K562 (cell line): Measurements from ENCODE around the gene MGAT4B. TPM values are rescaled to one million over a fixed set of nuclear protein-coding genes. Genes with fewer than 3 reads are reported as not detected.

ENCODE experiments used
- CEBPB ChIP-seq: fragments of 450-650 bp; IDR thresholded peaks from 2 replicates; pipeline ENCODE4 v1.6.1; 2016; ENCODE audit warnings: missing genetic modification characterization, missing compliant biosample characterization
- PHTF2 ChIP-seq: fragments of 250-450 bp; sonication (Bioruptor Pico); IDR thresholded peaks from 2 replicates; pipeline ENCODE4 v1.5.0; 2021; ENCODE audit warnings: mild to moderate bottlenecking
- TSC22D4 ChIP-seq: fragments of 450-650 bp; IDR thresholded peaks from 2 replicates; pipeline ENCODE4 v1.6.1; 2016; ENCODE audit warnings: missing genetic modification characterization, missing biosample characterization, control low read depth
- ZBED1 ChIP-seq: IDR thresholded peaks from 2 replicates; pipeline ENCODE4 v1.6.1; 2014
- polyA plus RNA-seq, 8 experiments: library from polyadenylated mRNA; depleted of rRNA in 4 of 8; stranded (reverse) in 5 of 8; unstranded in 3 of 8; fragments of >200 nt; fragmentation: Nextera tagmentation in 2 of 8; fragmentation: Illumina TruSeq in 1 of 8; extraction: Ambion mirVana in 2 of 8; extraction: Trizol in 1 of 8; gene quantifications; 2 replicates each; pipeline versions ENCODE4 v1.2.1 to v1.2.3, GENCODE V29; 2011 to 2014; ENCODE audit warnings: inconsistent platforms in 1 of 8, missing spikeins in 1 of 8
- total RNA-seq, 7 experiments: library from RNA; depleted of rRNA in 6 of 7; stranded (reverse); fragments of >200 nt in 6 of 7; fragmentation: Illumina TruSeq in 2 of 7; extraction: Trizol in 2 of 7; gene quantifications; 2 replicates each; pipeline versions ENCODE4 v1.2.1 to v1.2.3, GENCODE V29; 2011 to 2021; ENCODE audit warnings: low replicate concordance in 1 of 7
- TF ChIP-seq, protein P1 (sequence below): sonication (generic); formaldehyde crosslinking; IDR thresholded peaks from 2 replicates; pipeline ENCODE4 v1.8.0; 2022; ENCODE audit warnings: missing genetic modification reagents, mild to moderate bottlenecking, borderline replicate concordance
- TF ChIP-seq, protein P2 (sequence below): sonication (generic); formaldehyde crosslinking; IDR thresholded peaks from 2 replicates; pipeline ENCODE4 v1.8.1; 2023; ENCODE audit warnings: missing genetic modification reagents, mild to moderate bottlenecking, borderline replicate concordance
- TF ChIP-seq, protein P3 (sequence below): fragments of 250-450 bp; sonication (Bioruptor Pico); IDR thresholded peaks from 2 replicates; pipeline ENCODE4 v1.5.0; 2022; ENCODE audit warnings: mild to moderate bottlenecking
- TF ChIP-seq, protein P4 (sequence below): fragments of 450-650 bp; IDR thresholded peaks from 2 replicates; pipeline ENCODE4 v1.6.1; 2016; ENCODE audit warnings: antibody characterized with exemption

Gene MGAT4B
- total and polyA plus RNA-seq, 9 of the 15 experiments (the other 6 are each of a cell fraction or from before 2014, with no cell fraction given), result 0.34 to 133 (median 75.4) TPM

DNA sequence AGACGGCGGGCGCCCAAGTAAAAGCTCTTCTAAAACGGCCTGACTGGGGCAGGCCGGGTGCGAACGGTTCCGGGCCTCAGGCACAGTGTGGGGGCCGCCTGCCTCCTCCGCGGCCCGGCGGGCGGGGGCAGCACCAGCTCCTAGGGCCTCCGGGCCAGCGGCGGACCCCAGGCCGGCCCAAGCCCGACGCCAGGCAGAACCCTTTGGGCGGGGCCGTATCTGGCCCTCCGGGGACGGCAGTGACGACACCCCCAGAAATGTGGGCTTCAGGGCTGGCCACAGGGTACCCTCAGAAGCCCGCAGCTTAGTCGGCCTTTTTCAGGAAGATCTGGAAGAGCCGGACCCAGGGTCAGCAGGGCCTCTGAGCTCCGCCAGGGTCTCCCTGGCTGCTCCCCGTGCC is 8.9 kb downstream of the MGAT4B start (continued):
- TF ChIP-seq, protein P1, sequence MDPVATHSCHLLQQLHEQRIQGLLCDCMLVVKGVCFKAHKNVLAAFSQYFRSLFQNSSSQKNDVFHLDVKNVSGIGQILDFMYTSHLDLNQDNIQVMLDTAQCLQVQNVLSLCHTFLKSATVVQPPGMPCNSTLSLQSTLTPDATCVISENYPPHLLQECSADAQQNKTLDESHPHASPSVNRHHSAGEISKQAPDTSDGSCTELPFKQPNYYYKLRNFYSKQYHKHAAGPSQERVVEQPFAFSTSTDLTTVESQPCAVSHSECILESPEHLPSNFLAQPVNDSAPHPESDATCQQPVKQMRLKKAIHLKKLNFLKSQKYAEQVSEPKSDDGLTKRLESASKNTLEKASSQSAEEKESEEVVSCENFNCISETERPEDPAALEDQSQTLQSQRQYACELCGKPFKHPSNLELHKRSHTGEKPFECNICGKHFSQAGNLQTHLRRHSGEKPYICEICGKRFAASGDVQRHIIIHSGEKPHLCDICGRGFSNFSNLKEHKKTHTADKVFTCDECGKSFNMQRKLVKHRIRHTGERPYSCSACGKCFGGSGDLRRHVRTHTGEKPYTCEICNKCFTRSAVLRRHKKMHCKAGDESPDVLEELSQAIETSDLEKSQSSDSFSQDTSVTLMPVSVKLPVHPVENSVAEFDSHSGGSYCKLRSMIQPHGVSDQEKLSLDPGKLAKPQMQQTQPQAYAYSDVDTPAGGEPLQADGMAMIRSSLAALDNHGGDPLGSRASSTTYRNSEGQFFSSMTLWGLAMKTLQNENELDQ (CRISPR knock-in tag), result no peak
- no peak for TF ChIP-seq TSC22D4 (tag)
- TF ChIP-seq, protein P2, sequence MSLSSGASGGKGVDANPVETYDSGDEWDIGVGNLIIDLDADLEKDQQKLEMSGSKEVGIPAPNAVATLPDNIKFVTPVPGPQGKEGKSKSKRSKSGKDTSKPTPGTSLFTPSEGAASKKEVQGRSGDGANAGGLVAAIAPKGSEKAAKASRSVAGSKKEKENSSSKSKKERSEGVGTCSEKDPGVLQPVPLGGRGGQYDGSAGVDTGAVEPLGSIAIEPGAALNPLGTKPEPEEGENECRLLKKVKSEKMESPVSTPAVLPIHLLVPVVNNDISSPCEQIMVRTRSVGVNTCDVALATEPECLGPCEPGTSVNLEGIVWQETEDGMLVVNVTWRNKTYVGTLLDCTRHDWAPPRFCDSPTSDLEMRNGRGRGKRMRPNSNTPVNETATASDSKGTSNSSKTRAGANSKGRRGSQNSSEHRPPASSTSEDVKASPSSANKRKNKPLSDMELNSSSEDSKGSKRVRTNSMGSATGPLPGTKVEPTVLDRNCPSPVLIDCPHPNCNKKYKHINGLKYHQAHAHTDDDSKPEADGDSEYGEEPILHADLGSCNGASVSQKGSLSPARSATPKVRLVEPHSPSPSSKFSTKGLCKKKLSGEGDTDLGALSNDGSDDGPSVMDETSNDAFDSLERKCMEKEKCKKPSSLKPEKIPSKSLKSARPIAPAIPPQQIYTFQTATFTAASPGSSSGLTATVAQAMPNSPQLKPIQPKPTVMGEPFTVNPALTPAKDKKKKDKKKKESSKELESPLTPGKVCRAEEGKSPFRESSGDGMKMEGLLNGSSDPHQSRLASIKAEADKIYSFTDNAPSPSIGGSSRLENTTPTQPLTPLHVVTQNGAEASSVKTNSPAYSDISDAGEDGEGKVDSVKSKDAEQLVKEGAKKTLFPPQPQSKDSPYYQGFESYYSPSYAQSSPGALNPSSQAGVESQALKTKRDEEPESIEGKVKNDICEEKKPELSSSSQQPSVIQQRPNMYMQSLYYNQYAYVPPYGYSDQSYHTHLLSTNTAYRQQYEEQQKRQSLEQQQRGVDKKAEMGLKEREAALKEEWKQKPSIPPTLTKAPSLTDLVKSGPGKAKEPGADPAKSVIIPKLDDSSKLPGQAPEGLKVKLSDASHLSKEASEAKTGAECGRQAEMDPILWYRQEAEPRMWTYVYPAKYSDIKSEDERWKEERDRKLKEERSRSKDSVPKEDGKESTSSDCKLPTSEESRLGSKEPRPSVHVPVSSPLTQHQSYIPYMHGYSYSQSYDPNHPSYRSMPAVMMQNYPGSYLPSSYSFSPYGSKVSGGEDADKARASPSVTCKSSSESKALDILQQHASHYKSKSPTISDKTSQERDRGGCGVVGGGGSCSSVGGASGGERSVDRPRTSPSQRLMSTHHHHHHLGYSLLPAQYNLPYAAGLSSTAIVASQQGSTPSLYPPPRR (CRISPR knock-in tag), result no peak
- no peak for TF ChIP-seq PHTF2 (CRISPR knock-in tag)
- TF ChIP-seq, protein P3, sequence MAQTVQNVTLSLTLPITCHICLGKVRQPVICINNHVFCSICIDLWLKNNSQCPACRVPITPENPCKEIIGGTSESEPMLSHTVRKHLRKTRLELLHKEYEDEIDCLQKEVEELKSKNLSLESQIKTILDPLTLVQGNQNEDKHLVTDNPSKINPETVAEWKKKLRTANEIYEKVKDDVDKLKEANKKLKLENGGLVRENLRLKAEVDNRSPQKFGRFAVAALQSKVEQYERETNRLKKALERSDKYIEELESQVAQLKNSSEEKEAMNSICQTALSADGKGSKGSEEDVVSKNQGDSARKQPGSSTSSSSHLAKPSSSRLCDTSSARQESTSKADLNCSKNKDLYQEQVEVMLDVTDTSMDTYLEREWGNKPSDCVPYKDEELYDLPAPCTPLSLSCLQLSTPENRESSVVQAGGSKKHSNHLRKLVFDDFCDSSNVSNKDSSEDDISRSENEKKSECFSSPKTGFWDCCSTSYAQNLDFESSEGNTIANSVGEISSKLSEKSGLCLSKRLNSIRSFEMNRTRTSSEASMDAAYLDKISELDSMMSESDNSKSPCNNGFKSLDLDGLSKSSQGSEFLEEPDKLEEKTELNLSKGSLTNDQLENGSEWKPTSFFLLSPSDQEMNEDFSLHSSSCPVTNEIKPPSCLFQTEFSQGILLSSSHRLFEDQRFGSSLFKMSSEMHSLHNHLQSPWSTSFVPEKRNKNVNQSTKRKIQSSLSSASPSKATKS (CRISPR knock-in tag), result no peak
- TF ChIP-seq, protein P4, sequence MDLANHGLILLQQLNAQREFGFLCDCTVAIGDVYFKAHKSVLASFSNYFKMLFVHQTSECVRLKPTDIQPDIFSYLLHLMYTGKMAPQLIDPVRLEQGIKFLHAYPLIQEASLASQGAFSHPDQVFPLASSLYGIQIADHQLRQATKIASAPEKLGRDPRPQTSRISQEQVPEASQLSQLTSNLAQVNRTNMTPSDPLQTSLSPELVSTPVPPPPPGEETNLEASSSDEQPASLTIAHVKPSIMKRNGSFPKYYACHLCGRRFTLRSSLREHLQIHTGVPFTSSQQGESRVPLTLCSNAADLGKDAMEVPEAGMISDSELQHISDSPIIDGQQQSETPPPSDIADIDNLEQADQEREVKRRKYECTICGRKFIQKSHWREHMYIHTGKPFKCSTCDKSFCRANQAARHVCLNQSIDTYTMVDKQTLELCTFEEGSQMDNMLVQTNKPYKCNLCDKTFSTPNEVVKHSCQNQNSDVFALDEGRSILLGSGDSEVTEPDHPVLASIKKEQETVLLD, result no peak
- no peak for TF ChIP-seq ZBED1
- no peak for TF ChIP-seq CEBPB (tag)
